SK-N-MC (cell line): ENCODE measurements around the gene SLC8A2.

ENCODE experiments used
- DNase-seq: peaks from one replicate; pipeline ENCODE4 v3.0.0-alpha.2; 2011; ENCODE audit warnings: low read depth, low spot score
- H3K27ac ChIP-seq: fragments of 200-600 bp; sonication (generic); 2 replicates; pipeline ENCODE4 v1.5.1; 2016; ENCODE audit warnings: mixed run types
- H3K36me3 ChIP-seq: fragments of 200-600 bp; sonication (generic); 2 replicates; pipeline ENCODE4 v1.6.1; 2017; ENCODE audit warnings: antibody characterized with exemption, low read length, mixed read lengths; ENCODE audit not compliant: insufficient read depth
- H3K4me3 ChIP-seq: fragments of 200-600 bp; sonication (generic); 2 replicates; pipeline ENCODE4 v1.5.1; 2016
- H3K9ac ChIP-seq: fragments of 200-600 bp; sonication (generic); 2 replicates; pipeline ENCODE4 v1.8.0; 2017; ENCODE audit warnings: mixed run types, mixed read lengths; ENCODE audit not compliant: insufficient read length
- H3K9me3 ChIP-seq: fragments of 200-600 bp; sonication (generic); 2 replicates; pipeline ENCODE4 v1.6.1; 2017; ENCODE audit warnings: low read depth, mild to moderate bottlenecking, antibody characterized with exemption, low read length, moderate library complexity, mixed read lengths
- EZH2 ChIP-seq: fragments of 200-600 bp; sonication (generic); IDR thresholded peaks from one replicate; pipeline ENCODE4 v1.6.1; 2017; ENCODE audit warnings: antibody characterized with exemption
- FOXP2 ChIP-seq: optimal IDR thresholded peaks from 2 replicates; pipeline ENCODE3; 2011; ENCODE audit warnings: mild to moderate bottlenecking, moderate library complexity; ENCODE audit not compliant: insufficient read depth; ENCODE audit errors: extremely low read length, control extremely low read depth
- POLR2AphosphoS5 ChIP-seq: IDR thresholded peaks from 2 replicates; pipeline ENCODE4 v1.6.1; 2012; ENCODE audit warnings: mild to moderate bottlenecking, low read depth, low read length, borderline replicate concordance

Gene SLC8A2

GRCh38 chr19:47380559-47380958, 91.1 kb downstream of the SLC8A2 start:
- peaks cover 38% of the 10 kb centered on the region; the same call in 1 of the 2 replicates for H3K36me3 ChIP-seq
- no peak for DNase-seq
- TF ChIP-seq FOXP2 (no peak), EZH2 (no peak), POLR2AphosphoS5 (no peak)
- no peak overlapping the region for H3K9ac ChIP-seq
- no peaks in the 10 kb centered on the region for H3K9me3 ChIP-seq
- H3K27ac ChIP-seq: no peak overlapping the region
- no peak overlapping the region for H3K4me3 ChIP-seq

DNA sequence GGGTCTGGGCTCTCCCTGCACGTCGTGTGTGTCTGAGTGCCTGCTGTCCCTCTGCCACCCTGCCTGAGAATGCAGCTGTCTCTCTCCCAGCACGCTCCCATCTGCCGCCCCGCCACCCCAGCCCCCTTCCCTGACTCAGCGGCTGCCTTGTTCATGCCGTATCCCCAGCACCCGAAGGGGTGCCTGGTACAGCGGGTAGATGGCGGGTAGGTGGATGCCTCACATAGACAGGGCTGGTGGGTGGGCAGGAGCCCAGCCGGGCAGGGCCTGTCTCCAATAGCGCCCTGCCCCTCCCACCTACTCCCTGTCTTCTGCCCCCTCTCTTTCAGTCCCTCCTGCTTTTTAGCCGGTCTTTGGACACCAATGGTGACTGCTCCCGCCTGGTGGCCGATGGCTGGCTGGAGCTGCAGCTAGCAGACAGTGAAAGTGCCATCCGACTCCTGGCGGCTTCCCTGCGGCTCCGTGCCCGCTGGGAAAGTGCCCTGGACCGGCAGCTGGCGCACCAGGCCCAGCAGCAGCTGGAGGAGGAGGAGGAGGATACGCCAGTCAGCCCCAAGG, 92.2 kb downstream of the SLC8A2 start:
- no peaks in the 10 kb centered on the region for H3K9me3 ChIP-seq
- no peak for DNase-seq
- no peak overlapping the region for H3K9ac ChIP-seq
- no peak overlapping the region for H3K4me3 ChIP-seq
- TF ChIP-seq FOXP2 (no peak), POLR2AphosphoS5 (no peak), EZH2 (no peak)
- no peak overlapping the region for H3K27ac ChIP-seq
- H3K36me3 ChIP-seq: peaks cover 49% of the 10 kb centered on the region; the same call in 1 of the 2 replicates

- Histone ChIP-seq H3K4me3 (no peak overlapping the region), H3K9me3 (no peaks in the 10 kb centered on the region), H3K27ac (no peak overlapping the region), H3K9ac (no peak overlapping the region), H3K36me3 (peaks cover 58% of the 10 kb centered on the region; the same call in 1 of the 2 replicates)
- no peak for DNase-seq
- no peak for TF ChIP-seq EZH2
- no peak for TF ChIP-seq POLR2AphosphoS5
- no peak for TF ChIP-seq FOXP2
These were observed 93.4 kb downstream of the SLC8A2 start for GRCh38 chr19:47378246-47378645.
